WTC11 (cell line): ENCODE measurements around the gene HBQ1. TPM values are rescaled to one million over a fixed set of nuclear protein-coding genes. Genes with fewer than 3 reads are reported as not detected.
A peak's percentile ranks its signal among the peaks of the same experiment; 100 is the strongest.

Experiments used
- ATAC-seq: fragments of 200-7000 bp; cut with Tn5 transposase; 2 replicates; pipeline ENCODE4 v1.10.0; 2021; ENCODE audit warnings: mild to moderate bottlenecking, moderate library complexity
- CTCF ChIA-PET: fragments of 300-600 bp; sonication (Branson Sonifier 250); formaldehyde crosslinking; loops from one replicate; lab custom pipeline; 2021; ENCODE audit warnings: antibody characterized with exemption; lab: Charles Lee
- POLR2A ChIA-PET: fragments of 350-600 bp; sonication (Branson Sonifier 250); formaldehyde crosslinking; loops from one replicate; lab custom pipeline; 2021; ENCODE audit warnings: antibody characterized with exemption; lab: Charles Lee
- DNase-seq: peaks from one replicate; pipeline ENCODE4 v3.0.0; 2021; ENCODE audit warnings: low spot score
- H3K27ac Mint-ChIP-seq: 2 replicates; pipeline ENCODE4 v1.8.0; 2021; ENCODE audit warnings: mixed read lengths
- H3K27me3 Mint-ChIP-seq: 2 replicates; pipeline ENCODE4 v1.8.0; 2021; ENCODE audit warnings: low read depth, mild to moderate bottlenecking, moderate library complexity, mixed read lengths
- H3K36me3 Mint-ChIP-seq: 2 replicates; pipeline ENCODE4 v1.8.0; 2021; ENCODE audit warnings: mixed read lengths
- H3K4me1 Mint-ChIP-seq: 2 replicates; pipeline ENCODE4 v1.8.0; 2022; ENCODE audit warnings: mixed read lengths
- H3K4me3 Mint-ChIP-seq: 2 replicates; pipeline ENCODE4 v1.8.0; 2021; ENCODE audit warnings: mild to moderate bottlenecking, moderate library complexity, mixed read lengths
- H3K9me3 Mint-ChIP-seq: 2 replicates; pipeline ENCODE4 v1.8.0; 2021; ENCODE audit warnings: mixed read lengths
- ATF1 ChIP-seq: sonication (generic); formaldehyde crosslinking; IDR thresholded peaks from 2 replicates; pipeline ENCODE4 v1.8.1; 2023; ENCODE audit warnings: mild to moderate bottlenecking, moderate library complexity, missing genetic modification reagents
- CDX4 ChIP-seq: fragments of 250-450 bp; sonication (Bioruptor Pico); IDR thresholded peaks from 2 replicates; pipeline ENCODE4 v1.9.0; 2021; ENCODE audit warnings: moderate library complexity, mild to moderate bottlenecking, inconsistent platforms, borderline replicate concordance
- ELF4 ChIP-seq: sonication (generic); formaldehyde crosslinking; IDR thresholded peaks from 2 replicates; pipeline ENCODE4 v1.8.1; 2022; ENCODE audit warnings: low read depth, mild to moderate bottlenecking, moderate library complexity, missing genetic modification reagents
- ERG ChIP-seq: fragments of 250-450 bp; sonication (Bioruptor Pico); IDR thresholded peaks from 2 replicates; pipeline ENCODE4 v1.8.0; 2021; ENCODE audit warnings: mild to moderate bottlenecking
- ESRRA ChIP-seq: sonication (generic); formaldehyde crosslinking; IDR thresholded peaks from 2 replicates; pipeline ENCODE4 v1.8.1; 2022; ENCODE audit warnings: mild to moderate bottlenecking, missing genetic modification reagents, borderline replicate concordance
- FOXJ3 ChIP-seq: sonication (generic); formaldehyde crosslinking; IDR thresholded peaks from 2 replicates; pipeline ENCODE4 v1.9.0; 2021; ENCODE audit warnings: missing genetic modification reagents, mild to moderate bottlenecking, borderline replicate concordance
- FOXK1 ChIP-seq: sonication (generic); formaldehyde crosslinking; IDR thresholded peaks from 2 replicates; pipeline ENCODE4 v1.8.0; 2022; ENCODE audit warnings: mild to moderate bottlenecking, moderate library complexity, missing genetic modification reagents
- GRHL2 ChIP-seq: fragments of 250-450 bp; sonication (Bioruptor Pico); IDR thresholded peaks from 2 replicates; pipeline ENCODE4 v1.8.0; 2022; ENCODE audit warnings: mild to moderate bottlenecking, moderate library complexity; ENCODE audit not compliant: insufficient replicate concordance, severe bottlenecking
- IRF2 ChIP-seq: sonication (generic); formaldehyde crosslinking; IDR thresholded peaks from 2 replicates; pipeline ENCODE4 v1.8.0; 2022; ENCODE audit warnings: low read depth, missing genetic modification reagents, borderline replicate concordance
- JAZF1 ChIP-seq: fragments of 250-450 bp; sonication (Bioruptor Pico); IDR thresholded peaks from 2 replicates; pipeline ENCODE4 v1.9.0; 2021; ENCODE audit warnings: moderate library complexity, mild to moderate bottlenecking, inconsistent platforms
- KAT7 ChIP-seq: sonication (generic); formaldehyde crosslinking; IDR thresholded peaks from 2 replicates; pipeline ENCODE4 v1.8.1; 2023; ENCODE audit warnings: missing genetic modification reagents, mild to moderate bottlenecking, borderline replicate concordance
- NFATC4 ChIP-seq: fragments of 250-450 bp; sonication (Bioruptor Pico); IDR thresholded peaks from 2 replicates; pipeline ENCODE4 v1.9.0; 2021; ENCODE audit warnings: mild to moderate bottlenecking
- NR1H2 ChIP-seq: sonication (generic); formaldehyde crosslinking; IDR thresholded peaks from 2 replicates; pipeline ENCODE4 v1.9.0; 2021; ENCODE audit warnings: mild to moderate bottlenecking, moderate library complexity, missing genetic modification reagents
- RELA ChIP-seq: sonication (generic); formaldehyde crosslinking; IDR thresholded peaks from 2 replicates; pipeline ENCODE4 v1.8.1; 2022; ENCODE audit warnings: missing genetic modification reagents, mild to moderate bottlenecking, borderline replicate concordance
- SMAD3 ChIP-seq: sonication (generic); formaldehyde crosslinking; IDR thresholded peaks from 2 replicates; pipeline ENCODE4 v1.8.0; 2022; ENCODE audit warnings: missing genetic modification reagents, mild to moderate bottlenecking, borderline replicate concordance
- SP1 ChIP-seq: sonication (generic); formaldehyde crosslinking; conservative IDR thresholded peaks from 2 replicates; pipeline ENCODE4 v1.8.1; 2022; ENCODE audit warnings: missing genetic modification reagents
- TEAD4 ChIP-seq: sonication (generic); formaldehyde crosslinking; IDR thresholded peaks from 2 replicates; pipeline ENCODE4 v1.8.0; 2022; ENCODE audit warnings: mild to moderate bottlenecking, missing genetic modification reagents
- ZSCAN18 ChIP-seq: fragments of 250-450 bp; sonication (Bioruptor Pico); IDR thresholded peaks from 2 replicates; pipeline ENCODE4 v2.1.2; 2022; ENCODE audit warnings: mild to moderate bottlenecking, moderate library complexity
- total RNA-seq: library from RNA; stranded (reverse); gene quantifications from 3 replicates; pipeline ENCODE4 v1.2.3, GENCODE V29; 2021
- TF ChIP-seq, protein P1 (sequence below): sonication (generic); formaldehyde crosslinking; IDR thresholded peaks from 2 replicates; pipeline ENCODE4 v1.8.1; 2022; ENCODE audit warnings: missing genetic modification reagents, borderline replicate concordance
- TF ChIP-seq, protein P2 (sequence below): sonication (generic); formaldehyde crosslinking; IDR thresholded peaks from 2 replicates; pipeline ENCODE4 v1.8.0; 2022; ENCODE audit warnings: mild to moderate bottlenecking, missing genetic modification reagents
- TF ChIP-seq, protein P3 (sequence below): sonication (generic); formaldehyde crosslinking; IDR thresholded peaks from 2 replicates; pipeline ENCODE4 v1.8.1; 2023; ENCODE audit warnings: mild to moderate bottlenecking, missing genetic modification reagents, moderate library complexity
- TF ChIP-seq, protein P4 (sequence below): sonication (generic); formaldehyde crosslinking; conservative IDR thresholded peaks from 2 replicates; pipeline ENCODE4 v1.8.1; 2022; ENCODE audit warnings: mild to moderate bottlenecking, missing genetic modification reagents
- TF ChIP-seq, protein P5 (sequence below): sonication (generic); formaldehyde crosslinking; IDR thresholded peaks from 2 replicates; pipeline ENCODE4 v1.8.0; 2023; ENCODE audit warnings: missing genetic modification reagents
- TF ChIP-seq, protein P6 (sequence below): sonication (generic); formaldehyde crosslinking; IDR thresholded peaks from 2 replicates; pipeline ENCODE4 v1.8.0; 2022; ENCODE audit warnings: mild to moderate bottlenecking, missing genetic modification reagents
- TF ChIP-seq, protein P7 (sequence below): sonication (generic); formaldehyde crosslinking; IDR thresholded peaks from 2 replicates; pipeline ENCODE4 v1.8.1; 2022; ENCODE audit warnings: low read depth, missing genetic modification reagents, borderline replicate concordance

Gene HBQ1
- total RNA-seq, 1 experiment from 2014 or later, result 3.0 TPM

- no peaks in the 10 kb centered on the region for H3K9me3 Mint-ChIP-seq
- H3K4me3 Mint-ChIP-seq, result peak overlapping the region; percentile 56
- POLR2A ChIA-PET, result no interaction called here
- no peak overlapping the region for H3K27ac Mint-ChIP-seq
- DNase-seq, result peak; percentile 93
- ATAC-seq, result peak; percentile 65
- H3K4me1 Mint-ChIP-seq, result no peaks in the 10 kb centered on the region
- CTCF ChIA-PET, result interaction anchor here (0.6 to 4.8 kb wide), 23 partner anchors 8 to 123 kb away, joined by 3 to 50 read pairs (median 5); partner anchors contain the start of genes HBM, NPRL3 and RHBDF1
- H3K36me3 Mint-ChIP-seq, result peaks cover 6% of the 10 kb centered on the region; the same call in 1 of the 2 replicates
- H3K27me3 Mint-ChIP-seq, result peaks cover 43% of the 10 kb centered on the region
- no peak for TF ChIP-seq JAZF1
- 0 out of 2 replicates have a peak, but pooled peaks have one; percentile 68 for TF ChIP-seq ERG (CRISPR knock-in tag)
- TF ChIP-seq ATF1, result no peak; the same call in 1 of the 2 replicates
- no peak for TF ChIP-seq FOXJ3
- peak; percentile 98 for TF ChIP-seq ESRRA (CRISPR knock-in tag)
- TF ChIP-seq ZSCAN18 (CRISPR knock-in tag), result no peak
- TF ChIP-seq, protein P1, sequence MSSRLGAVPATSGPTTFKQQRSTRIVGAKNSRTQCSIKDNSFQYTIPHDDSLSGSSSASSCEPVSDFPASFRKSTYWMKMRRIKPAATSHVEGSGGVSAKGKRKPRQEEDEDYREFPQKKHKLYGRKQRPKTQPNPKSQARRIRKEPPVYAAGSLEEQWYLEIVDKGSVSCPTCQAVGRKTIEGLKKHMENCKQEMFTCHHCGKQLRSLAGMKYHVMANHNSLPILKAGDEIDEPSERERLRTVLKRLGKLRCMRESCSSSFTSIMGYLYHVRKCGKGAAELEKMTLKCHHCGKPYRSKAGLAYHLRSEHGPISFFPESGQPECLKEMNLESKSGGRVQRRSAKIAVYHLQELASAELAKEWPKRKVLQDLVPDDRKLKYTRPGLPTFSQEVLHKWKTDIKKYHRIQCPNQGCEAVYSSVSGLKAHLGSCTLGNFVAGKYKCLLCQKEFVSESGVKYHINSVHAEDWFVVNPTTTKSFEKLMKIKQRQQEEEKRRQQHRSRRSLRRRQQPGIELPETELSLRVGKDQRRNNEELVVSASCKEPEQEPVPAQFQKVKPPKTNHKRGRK (CRISPR knock-in tag), result no peak; the same call in 1 of the 2 replicates
- peak; percentile 95 for TF ChIP-seq SP1 (CRISPR knock-in tag)
- peak; percentile 94 for TF ChIP-seq KAT7 (CRISPR knock-in tag)
- peak; percentile 96 for TF ChIP-seq ELF4 (CRISPR knock-in tag)
- TF ChIP-seq, protein P2, sequence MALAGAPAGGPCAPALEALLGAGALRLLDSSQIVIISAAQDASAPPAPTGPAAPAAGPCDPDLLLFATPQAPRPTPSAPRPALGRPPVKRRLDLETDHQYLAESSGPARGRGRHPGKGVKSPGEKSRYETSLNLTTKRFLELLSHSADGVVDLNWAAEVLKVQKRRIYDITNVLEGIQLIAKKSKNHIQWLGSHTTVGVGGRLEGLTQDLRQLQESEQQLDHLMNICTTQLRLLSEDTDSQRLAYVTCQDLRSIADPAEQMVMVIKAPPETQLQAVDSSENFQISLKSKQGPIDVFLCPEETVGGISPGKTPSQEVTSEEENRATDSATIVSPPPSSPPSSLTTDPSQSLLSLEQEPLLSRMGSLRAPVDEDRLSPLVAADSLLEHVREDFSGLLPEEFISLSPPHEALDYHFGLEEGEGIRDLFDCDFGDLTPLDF (CRISPR knock-in tag), result peak; percentile 88
- TF ChIP-seq NFATC4 (CRISPR knock-in tag), result peak; percentile 68
- TF ChIP-seq, protein P3, sequence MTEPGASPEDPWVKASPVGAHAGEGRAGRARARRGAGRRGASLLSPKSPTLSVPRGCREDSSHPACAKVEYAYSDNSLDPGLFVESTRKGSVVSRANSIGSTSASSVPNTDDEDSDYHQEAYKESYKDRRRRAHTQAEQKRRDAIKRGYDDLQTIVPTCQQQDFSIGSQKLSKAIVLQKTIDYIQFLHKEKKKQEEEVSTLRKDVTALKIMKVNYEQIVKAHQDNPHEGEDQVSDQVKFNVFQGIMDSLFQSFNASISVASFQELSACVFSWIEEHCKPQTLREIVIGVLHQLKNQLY (CRISPR knock-in tag), result no peak
- TF ChIP-seq, protein P4, sequence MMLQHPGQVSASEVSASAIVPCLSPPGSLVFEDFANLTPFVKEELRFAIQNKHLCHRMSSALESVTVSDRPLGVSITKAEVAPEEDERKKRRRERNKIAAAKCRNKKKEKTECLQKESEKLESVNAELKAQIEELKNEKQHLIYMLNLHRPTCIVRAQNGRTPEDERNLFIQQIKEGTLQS, result 0 out of 2 replicates have a peak, but pooled peaks have one; percentile 73
- TF ChIP-seq CDX4 (CRISPR knock-in tag), result no peak; the same call in 1 of the 2 replicates
- TF ChIP-seq, protein P5, sequence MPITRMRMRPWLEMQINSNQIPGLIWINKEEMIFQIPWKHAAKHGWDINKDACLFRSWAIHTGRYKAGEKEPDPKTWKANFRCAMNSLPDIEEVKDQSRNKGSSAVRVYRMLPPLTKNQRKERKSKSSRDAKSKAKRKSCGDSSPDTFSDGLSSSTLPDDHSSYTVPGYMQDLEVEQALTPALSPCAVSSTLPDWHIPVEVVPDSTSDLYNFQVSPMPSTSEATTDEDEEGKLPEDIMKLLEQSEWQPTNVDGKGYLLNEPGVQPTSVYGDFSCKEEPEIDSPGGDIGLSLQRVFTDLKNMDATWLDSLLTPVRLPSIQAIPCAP (CRISPR knock-in tag), result peak; percentile 97
- TF ChIP-seq, protein P6, sequence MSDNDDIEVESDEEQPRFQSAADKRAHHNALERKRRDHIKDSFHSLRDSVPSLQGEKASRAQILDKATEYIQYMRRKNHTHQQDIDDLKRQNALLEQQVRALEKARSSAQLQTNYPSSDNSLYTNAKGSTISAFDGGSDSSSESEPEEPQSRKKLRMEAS (CRISPR knock-in tag), result peak; percentile 100
- peak; percentile 97 for TF ChIP-seq RELA (CRISPR knock-in tag)
- no peak for TF ChIP-seq GRHL2 (CRISPR knock-in tag)
- TF ChIP-seq SMAD3 (CRISPR knock-in tag), result peak; percentile 98
- TF ChIP-seq, protein P7, sequence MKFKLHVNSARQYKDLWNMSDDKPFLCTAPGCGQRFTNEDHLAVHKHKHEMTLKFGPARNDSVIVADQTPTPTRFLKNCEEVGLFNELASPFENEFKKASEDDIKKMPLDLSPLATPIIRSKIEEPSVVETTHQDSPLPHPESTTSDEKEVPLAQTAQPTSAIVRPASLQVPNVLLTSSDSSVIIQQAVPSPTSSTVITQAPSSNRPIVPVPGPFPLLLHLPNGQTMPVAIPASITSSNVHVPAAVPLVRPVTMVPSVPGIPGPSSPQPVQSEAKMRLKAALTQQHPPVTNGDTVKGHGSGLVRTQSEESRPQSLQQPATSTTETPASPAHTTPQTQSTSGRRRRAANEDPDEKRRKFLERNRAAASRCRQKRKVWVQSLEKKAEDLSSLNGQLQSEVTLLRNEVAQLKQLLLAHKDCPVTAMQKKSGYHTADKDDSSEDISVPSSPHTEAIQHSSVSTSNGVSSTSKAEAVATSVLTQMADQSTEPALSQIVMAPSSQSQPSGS (CRISPR knock-in tag), result peak; percentile 94
- peak; percentile 96 for TF ChIP-seq FOXK1 (CRISPR knock-in tag)
- TF ChIP-seq IRF2 (CRISPR knock-in tag), result peak; percentile 83; the same call in 1 of the 2 replicates
- peak; percentile 63; the same call in 1 of the 2 replicates for TF ChIP-seq NR1H2
- TF ChIP-seq TEAD4, result peak; percentile 87; the same call in 1 of the 2 replicates
These were observed 664 bp downstream of the HBQ1 start for GRCh38 chr16:180681-181564.
